GM12891 (cell line): ENCODE data around the gene SLC25A26.

Source experiments
- POLR2A ChIP-seq: IDR thresholded peaks from 2 replicates; pipeline ENCODE4 v1.6.1; 2011; ENCODE audit warnings: low read depth, low read length, control low read depth
- POLR2AphosphoS5 ChIP-seq: IDR thresholded peaks from 2 replicates; pipeline ENCODE4 v1.6.1; 2011; ENCODE audit warnings: low read depth, low read length, control low read depth

DNA sequence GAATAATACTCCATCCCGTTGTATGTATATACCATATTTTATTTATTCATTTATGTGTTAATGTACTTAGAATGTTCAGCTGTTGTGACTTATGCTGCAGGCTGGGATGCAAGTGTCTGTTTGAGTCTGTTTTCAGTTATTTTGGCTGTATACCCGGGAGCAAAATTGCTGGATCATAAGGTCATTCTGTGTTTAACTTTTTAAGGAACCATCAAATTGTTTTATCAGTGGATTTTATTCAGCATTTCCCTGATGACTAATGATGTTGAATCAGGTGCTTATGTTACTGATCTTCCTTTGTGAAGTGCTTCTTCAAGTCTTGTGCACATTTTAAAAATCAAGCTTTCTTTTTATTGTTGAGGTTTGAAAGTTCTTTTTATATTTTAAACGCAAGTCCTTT is 118.1 kb downstream of the SLC25A26 start:
- no peak for TF ChIP-seq POLR2AphosphoS5
- no peak for TF ChIP-seq POLR2A
